Measurements from ENCODE around the gene CXADR. TPM values are rescaled to one million over a fixed set of nuclear protein-coding genes. Genes with fewer than 3 reads are reported as not detected.
A peak's percentile ranks its signal among the peaks of the same experiment; 100 is the strongest.

The CXADR gene
- total RNA-seq, 3 donors from 2014 or later, result 31.5 to 85.9 (median 85.4) TPM

DNA sequence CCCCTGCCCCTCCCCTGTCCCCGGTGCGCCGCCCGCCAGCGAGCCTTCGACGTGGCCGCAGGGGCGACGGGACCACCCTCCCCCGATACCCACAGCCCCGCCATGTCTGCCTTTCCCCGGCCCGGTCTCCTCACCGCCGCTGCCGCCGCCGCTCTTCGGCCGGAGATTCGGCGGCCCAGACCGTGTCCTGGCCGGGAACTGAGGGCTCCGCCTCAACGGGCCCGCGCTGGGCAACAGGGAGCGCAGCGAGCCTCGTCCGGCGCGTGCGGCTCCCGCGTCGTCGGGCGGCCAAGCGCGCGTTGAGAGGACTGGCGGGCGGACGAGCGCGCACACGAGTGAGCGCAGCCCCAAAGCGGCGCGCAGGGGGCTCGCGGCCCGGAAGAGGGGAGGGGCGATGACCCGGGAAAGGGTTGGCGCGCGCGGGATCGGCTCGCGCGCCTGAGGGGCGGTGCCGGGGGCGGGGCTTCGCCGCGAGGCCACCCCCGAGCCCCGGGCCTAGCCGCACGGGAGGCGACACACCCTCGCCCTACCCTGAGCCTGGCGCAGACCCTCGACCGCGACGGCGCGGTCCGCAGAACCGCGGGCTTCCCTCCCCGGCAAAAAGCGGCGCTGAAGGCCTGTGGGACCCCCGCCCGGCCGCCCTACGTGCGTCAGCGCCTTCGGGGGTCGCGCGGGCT lies 99.9 kb downstream of the CXADR start, which contains the start of gene BTG3:
BTG3 (minus strand) TSS at position 337 of the 677 bp plus-strand sequence. CDS start 3,757 bp downstream, outside the sequence.
- Histone ChIP-seq H3K4me1 (ENCODE audit: low read depth) (peaks cover 27% of the 10 kb centered on the region), H3K9me3 (no peaks in the 10 kb centered on the region), H3K36me3 (ENCODE audit: low read depth) (no peaks in the 10 kb centered on the region), H3K4me3 (peak within 1 kb of the TSS; percentile 89)
- DNase-seq (peak; percentile 81 to 89 (median 88)), ATAC-seq (peak; percentile 89)
- TF ChIP-seq, protein P1, sequence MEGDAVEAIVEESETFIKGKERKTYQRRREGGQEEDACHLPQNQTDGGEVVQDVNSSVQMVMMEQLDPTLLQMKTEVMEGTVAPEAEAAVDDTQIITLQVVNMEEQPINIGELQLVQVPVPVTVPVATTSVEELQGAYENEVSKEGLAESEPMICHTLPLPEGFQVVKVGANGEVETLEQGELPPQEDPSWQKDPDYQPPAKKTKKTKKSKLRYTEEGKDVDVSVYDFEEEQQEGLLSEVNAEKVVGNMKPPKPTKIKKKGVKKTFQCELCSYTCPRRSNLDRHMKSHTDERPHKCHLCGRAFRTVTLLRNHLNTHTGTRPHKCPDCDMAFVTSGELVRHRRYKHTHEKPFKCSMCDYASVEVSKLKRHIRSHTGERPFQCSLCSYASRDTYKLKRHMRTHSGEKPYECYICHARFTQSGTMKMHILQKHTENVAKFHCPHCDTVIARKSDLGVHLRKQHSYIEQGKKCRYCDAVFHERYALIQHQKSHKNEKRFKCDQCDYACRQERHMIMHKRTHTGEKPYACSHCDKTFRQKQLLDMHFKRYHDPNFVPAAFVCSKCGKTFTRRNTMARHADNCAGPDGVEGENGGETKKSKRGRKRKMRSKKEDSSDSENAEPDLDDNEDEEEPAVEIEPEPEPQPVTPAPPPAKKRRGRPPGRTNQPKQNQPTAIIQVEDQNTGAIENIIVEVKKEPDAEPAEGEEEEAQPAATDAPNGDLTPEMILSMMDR (IDR thresholded peaks at IDR 0.05), result no peak
- intact Hi-C loops (cut with DNase I, micrococcal nuclease), result no loop called here

- Histone ChIP-seq H3K9me3 (no peaks in the 10 kb centered on the region), H3K4me3 (peak overlapping the region; percentile 89), H3K36me3 (ENCODE audit: low read depth) (no peaks in the 10 kb centered on the region), H3K4me1 (ENCODE audit: low read depth) (peaks cover 23% of the 10 kb centered on the region)
- ATAC-seq (no peak), DNase-seq (peak in 1 of 3 donors; percentile 42)
- TF ChIP-seq, protein P1 (IDR thresholded peaks at IDR 0.05), result no peak
- intact Hi-C loops (cut with DNase I, micrococcal nuclease), result no loop called here
Measured at GRCh38 chr21:17613242-17613676, 100.4 kb downstream of the CXADR start.

GRCh38 chr21:17616831-17617230 lies 104.0 kb downstream of the CXADR start:
- DNase-seq (no peak), ATAC-seq (no peak)
- intact Hi-C loops (cut with DNase I, micrococcal nuclease), result no loop called here
- TF ChIP-seq, protein P1 (IDR thresholded peaks at IDR 0.05), result no peak
- H3K4me1 ChIP-seq (ENCODE audit: low read depth), result no peaks in the 10 kb centered on the region
- no peaks in the 10 kb centered on the region for H3K36me3 ChIP-seq (ENCODE audit: low read depth)
- H3K4me3 ChIP-seq, result no peak overlapping the region
- no peaks in the 10 kb centered on the region for H3K9me3 ChIP-seq

GRCh38 chr21:17622018-17622417 lies 109.2 kb downstream of the CXADR start:
- H3K4me3 ChIP-seq, result no peak overlapping the region
- H3K4me1 ChIP-seq (ENCODE audit: low read depth), result no peaks in the 10 kb centered on the region
- ATAC-seq (no peak), DNase-seq (no peak)
- TF ChIP-seq, protein P1 (IDR thresholded peaks at IDR 0.05), result no peak
- intact Hi-C loops (cut with DNase I, micrococcal nuclease), result no loop called here
- no peaks in the 10 kb centered on the region for H3K9me3 ChIP-seq
- no peaks in the 10 kb centered on the region for H3K36me3 ChIP-seq (ENCODE audit: low read depth)

DNA sequence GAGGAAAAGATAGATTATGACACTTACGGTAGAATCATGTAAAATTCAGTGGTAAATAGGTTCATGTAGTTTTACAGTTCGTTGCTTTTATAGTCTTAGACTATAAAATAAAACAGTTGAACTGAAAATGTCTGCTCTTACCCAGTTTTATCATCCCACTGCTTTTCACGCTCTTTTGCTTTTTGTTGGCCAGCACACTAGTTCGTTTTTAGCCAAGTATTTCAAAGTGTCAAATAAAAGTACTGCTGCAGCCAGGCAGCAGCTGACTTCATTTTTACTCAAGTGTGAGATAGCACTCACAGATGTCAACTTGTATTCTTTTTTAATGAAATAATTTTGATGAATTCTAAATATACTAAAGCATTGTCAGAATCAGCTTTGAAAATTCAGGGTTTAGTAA lies 118.4 kb downstream of the CXADR start:
- ATAC-seq (no peak), DNase-seq (no peak)
- TF ChIP-seq, protein P1 (IDR thresholded peaks at IDR 0.05), result no peak
- H3K9me3 ChIP-seq, result no peaks in the 10 kb centered on the region
- no peak overlapping the region for H3K4me3 ChIP-seq
- no peaks in the 10 kb centered on the region for H3K4me1 ChIP-seq (ENCODE audit: low read depth)
- no peaks in the 10 kb centered on the region for H3K36me3 ChIP-seq (ENCODE audit: low read depth)
- intact Hi-C loops (cut with DNase I, micrococcal nuclease), result no loop called here

Data from mucosa of descending colon (tissue), 3 donors.